DMS153 treated with DMSO at 0.1 percent for 48 hours (cell line): ENCODE data around the gene QSOX1.

Experiments
- DNase-seq: peaks from one replicate; lab custom pipeline; 2025; ENCODE audit not compliant: unreplicated experiment; lab: John Stamatoyannopoulos, UW

QSOX1 gene

GRCh38 chr1:180249725-180250498 is 95.2 kb downstream of the QSOX1 start:
- no peak for DNase-seq

GRCh38 chr1:180250499-180250770 is 95.8 kb downstream of the QSOX1 start:
- no peak for DNase-seq

GRCh38 chr1:180250883-180251509 is 96.3 kb downstream of the QSOX1 start:
- DNase-seq: no peak

- no peak for DNase-seq
Measured at GRCh38 chr1:180251526-180252305, 97.0 kb downstream of the QSOX1 start.

- peak; percentile 47 for DNase-seq
Measured at GRCh38 chr1:180252638-180253536, 98.2 kb downstream of the QSOX1 start.
